ENCODE results near the gene BEST4.

DNA sequence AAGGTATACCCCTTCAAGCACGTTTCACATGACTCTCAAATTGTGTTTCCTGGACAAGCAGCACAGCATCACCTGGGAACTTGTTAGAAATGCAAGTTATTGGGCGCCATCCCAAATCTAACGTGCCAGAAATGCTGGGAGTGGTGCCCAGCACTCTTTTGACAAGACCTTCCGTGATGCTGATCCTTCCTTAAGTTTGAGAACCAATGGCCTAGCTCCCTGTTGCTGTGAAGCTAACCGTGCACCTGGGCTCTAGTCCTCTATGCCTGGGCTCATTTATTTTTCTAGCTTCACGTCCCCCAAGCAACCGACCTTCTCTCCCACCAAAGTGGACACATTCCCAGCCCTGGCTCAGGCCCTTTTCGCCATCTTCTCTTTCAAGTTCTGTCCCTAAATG is 4.3 kb downstream of the BEST4 start:
- TF ChIP-seq, protein P1, sequence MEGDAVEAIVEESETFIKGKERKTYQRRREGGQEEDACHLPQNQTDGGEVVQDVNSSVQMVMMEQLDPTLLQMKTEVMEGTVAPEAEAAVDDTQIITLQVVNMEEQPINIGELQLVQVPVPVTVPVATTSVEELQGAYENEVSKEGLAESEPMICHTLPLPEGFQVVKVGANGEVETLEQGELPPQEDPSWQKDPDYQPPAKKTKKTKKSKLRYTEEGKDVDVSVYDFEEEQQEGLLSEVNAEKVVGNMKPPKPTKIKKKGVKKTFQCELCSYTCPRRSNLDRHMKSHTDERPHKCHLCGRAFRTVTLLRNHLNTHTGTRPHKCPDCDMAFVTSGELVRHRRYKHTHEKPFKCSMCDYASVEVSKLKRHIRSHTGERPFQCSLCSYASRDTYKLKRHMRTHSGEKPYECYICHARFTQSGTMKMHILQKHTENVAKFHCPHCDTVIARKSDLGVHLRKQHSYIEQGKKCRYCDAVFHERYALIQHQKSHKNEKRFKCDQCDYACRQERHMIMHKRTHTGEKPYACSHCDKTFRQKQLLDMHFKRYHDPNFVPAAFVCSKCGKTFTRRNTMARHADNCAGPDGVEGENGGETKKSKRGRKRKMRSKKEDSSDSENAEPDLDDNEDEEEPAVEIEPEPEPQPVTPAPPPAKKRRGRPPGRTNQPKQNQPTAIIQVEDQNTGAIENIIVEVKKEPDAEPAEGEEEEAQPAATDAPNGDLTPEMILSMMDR (IDR thresholded peaks at IDR 0.05) = no peak
- no peak for TF ChIP-seq POLR2A (IDR thresholded peaks at IDR 0.05)
- no peak for TF ChIP-seq EP300 (IDR thresholded peaks at IDR 0.05)

Data from stomach (tissue), 4 donors.